ENCODE results near the gene MYO1H. TPM values are rescaled to one million over a fixed set of nuclear protein-coding genes. Genes with fewer than 3 reads are reported as not detected.
A peak's percentile ranks its signal among the peaks of the same experiment; 100 is the strongest.

Gene MYO1H
- total RNA-seq, 1 donor, result not detected

GRCh38 chr12:109493938-109494337 lies 146.2 kb downstream of the MYO1H start:
- TF ChIP-seq CTCF (IDR thresholded peaks at IDR 0.05; ENCODE audit: insufficient read depth, low read depth, low read length), result no peak
- H3K4me3 ChIP-seq (ENCODE audit: low read depth, low read length), result no peak overlapping the region
- DNase-seq (ENCODE audit: low read depth), result no peak

DNA sequence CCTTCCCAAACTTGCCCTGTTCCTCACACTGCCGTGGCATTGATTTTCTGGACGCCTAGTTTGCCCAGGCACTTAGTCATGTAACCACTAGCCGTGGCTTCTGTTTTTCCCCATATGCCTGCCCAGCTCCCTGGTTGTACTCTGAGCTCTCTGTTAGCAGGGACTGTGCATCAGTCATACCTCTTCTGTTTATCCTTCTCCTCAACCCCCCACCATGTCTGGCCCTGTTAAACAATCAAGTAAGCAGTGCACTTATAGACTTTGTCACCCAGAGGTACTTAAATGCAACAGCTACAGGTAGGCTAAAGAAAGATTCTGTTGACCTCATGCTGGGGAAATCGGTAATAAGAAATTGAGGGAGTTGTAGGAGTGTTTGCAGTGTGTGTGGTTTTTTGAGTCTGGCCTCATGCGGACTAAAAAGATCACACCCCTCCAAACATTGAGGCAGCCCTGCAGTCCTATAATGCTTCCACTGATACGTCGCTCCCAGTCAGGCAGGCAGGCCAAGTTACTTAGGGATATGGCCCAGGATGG lies 146.7 kb downstream of the MYO1H start:
- no peak for DNase-seq (ENCODE audit: low read depth)
- TF ChIP-seq CTCF (IDR thresholded peaks at IDR 0.05; ENCODE audit: insufficient read depth, low read depth, low read length), result no peak
- no peak overlapping the region for H3K4me3 ChIP-seq (ENCODE audit: low read depth, low read length)

DNA sequence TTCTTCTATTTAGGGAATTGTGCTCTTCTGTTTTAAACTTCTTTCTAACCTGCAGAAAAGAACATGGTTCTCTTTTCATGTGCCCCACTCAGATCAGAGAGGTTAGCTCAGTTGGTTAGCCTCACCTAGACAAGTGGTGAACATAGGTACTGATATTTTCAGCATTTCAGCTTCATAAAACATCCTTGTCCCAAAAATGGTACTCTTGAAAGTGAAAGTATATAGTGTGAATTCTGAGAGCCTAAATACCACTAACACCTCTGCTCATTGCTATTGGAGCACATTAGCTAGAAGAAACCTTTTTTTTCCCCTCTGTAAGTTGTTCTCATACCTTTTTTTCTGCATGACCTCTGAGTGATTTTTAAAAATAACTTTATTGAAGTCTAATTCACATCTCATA lies 147.3 kb downstream of the MYO1H start:
- H3K4me3 ChIP-seq (ENCODE audit: low read depth, low read length), result no peak overlapping the region
- DNase-seq (ENCODE audit: low read depth), result no peak
- TF ChIP-seq CTCF (IDR thresholded peaks at IDR 0.05; ENCODE audit: insufficient read depth, low read depth, low read length), result no peak

GRCh38 chr12:109496306-109496705 lies 148.6 kb downstream of the MYO1H start:
- H3K4me3 ChIP-seq (ENCODE audit: low read depth, low read length), result no peak overlapping the region
- DNase-seq (ENCODE audit: low read depth), result no peak
- no peak for TF ChIP-seq CTCF (IDR thresholded peaks at IDR 0.05; ENCODE audit: insufficient read depth, low read depth, low read length)

- peak; percentile 19 for DNase-seq (ENCODE audit: low read depth)
- TF ChIP-seq CTCF (IDR thresholded peaks at IDR 0.05; ENCODE audit: insufficient read depth, low read depth, low read length), result no peak
Observed at GRCh38 chr12:109497675-109498074, 150.0 kb downstream of the MYO1H start.

More at GRCh38 chr12:109497675-109498074, 150.0 kb downstream of the MYO1H start:
- H3K4me3 ChIP-seq (ENCODE audit: low read depth, low read length), result no peak overlapping the region

Other genes starting within 250 kb of the MYO1H start
- gene ACACB, start 231.3 kb upstream of the MYO1H start, total RNA-seq, result 3.9 and 5.5 TPM in 2 replicates
- gene FOXN4, start 38.6 kb upstream of the MYO1H start, total RNA-seq, result not detected in 2 replicates
- 105 and 129 TPM in 2 replicates for gene KCTD10, start 129.4 kb downstream of the MYO1H start, total RNA-seq
- gene UBE3B, start 129.7 kb downstream of the MYO1H start, total RNA-seq, result 34.1 and 51.4 TPM in 2 replicates
- gene MMAB, start 225.6 kb downstream of the MYO1H start, total RNA-seq, result 34.1 and 43.8 TPM in 2 replicates
- 29.8 and 30.0 TPM in 2 replicates for gene MVK, start 225.9 kb downstream of the MYO1H start, total RNA-seq